NCI-H1436 treated with DMSO at 0.1 percent for 48 hours (cell line): ENCODE results near the gene IL17C.

Experiments
- DNase-seq: peaks from one replicate; lab custom pipeline; 2025; lab: John Stamatoyannopoulos, UW

IL17C gene

DNA sequence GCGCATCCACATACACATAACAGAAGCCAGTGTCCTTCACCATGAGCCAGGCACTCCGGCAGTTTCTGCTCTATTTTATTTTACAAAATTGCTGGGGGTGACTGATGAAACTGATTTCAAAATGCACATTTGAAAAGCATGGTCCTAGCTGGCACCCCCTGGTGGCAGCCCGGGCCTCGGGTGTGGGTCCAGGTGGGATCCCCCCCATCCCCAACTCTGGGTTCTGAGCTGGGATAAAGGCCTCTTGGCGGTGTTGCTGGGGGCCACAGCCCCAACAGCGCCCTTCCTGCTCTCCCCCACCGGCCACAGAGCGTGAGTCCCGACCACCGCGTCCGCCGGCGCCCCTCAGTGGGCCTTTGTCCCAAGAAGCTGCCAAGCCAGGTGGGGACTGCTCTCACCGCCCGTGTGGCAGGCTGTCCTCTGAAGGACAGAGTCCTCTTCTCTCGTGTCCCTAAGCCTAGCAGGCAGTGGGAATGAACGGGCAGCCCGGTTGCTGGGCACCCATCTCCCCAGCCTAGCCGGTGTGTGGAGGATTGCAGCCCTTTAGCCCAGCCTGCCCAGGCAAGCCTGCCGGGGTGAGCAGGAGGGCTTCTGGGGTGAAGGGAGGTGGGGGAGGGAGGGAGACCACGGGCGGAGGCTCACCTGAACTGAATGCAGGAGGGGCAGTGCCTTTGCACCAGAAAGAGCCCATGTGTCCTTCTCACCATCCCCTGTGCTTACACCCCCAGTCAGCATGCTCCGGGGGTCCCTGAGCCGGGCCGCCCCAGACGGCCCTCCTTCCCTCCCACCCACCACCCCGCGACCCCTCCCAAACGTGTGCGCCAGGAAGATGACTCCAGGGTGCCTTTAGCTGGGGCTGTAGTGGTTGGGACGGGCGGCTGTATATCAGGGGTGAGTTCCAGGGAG, 47.0 kb downstream of the IL17C start:
- DNase-seq = no peak

- no peak for DNase-seq
Measured at GRCh38 chr16:88686062-88686438, 47.7 kb downstream of the IL17C start.

GRCh38 chr16:88686439-88687253, 48.3 kb downstream of the IL17C start, which contains the start of gene SNAI3:
TSS of gene SNAI3 (minus strand) at chr16:88686507. CDS start at chr16:88686406, 101 bp downstream.
- peak; percentile 32 for DNase-seq

DNA sequence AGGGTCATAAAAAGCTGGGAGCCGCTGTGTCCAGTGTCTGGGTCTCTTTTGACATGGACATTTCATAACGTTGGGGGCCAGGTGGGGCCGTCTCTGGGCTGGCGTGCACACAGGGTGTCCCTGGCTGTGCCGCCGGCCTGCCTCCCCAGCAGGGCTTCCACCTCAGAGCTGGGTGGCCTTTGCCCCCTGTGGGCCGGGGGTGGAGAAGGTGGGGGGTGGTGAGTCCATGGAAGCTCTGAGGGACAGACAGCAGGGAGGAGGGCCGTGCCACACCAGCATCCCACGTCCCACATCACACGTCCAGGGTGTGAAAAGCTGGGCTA, 48.8 kb downstream of the IL17C start:
- no peak for DNase-seq

- no peak for DNase-seq
Measured at GRCh38 chr16:88687676-88688012, 49.3 kb downstream of the IL17C start.

GRCh38 chr16:88688013-88688778, 49.8 kb downstream of the IL17C start:
- peak; percentile 18 for DNase-seq
